Endothelial cell of umbilical vein (primary cell): ENCODE results near the gene SMIM30. TPM values are rescaled to one million over a fixed set of nuclear protein-coding genes. Genes with fewer than 3 reads are reported as not detected.

ENCODE experiments used
- polyA plus RNA-seq, 4 experiments: library from polyadenylated mRNA; depleted of rRNA in 3 of 4; stranded (reverse) in 3 of 4; unstranded in 1 of 4; fragments of >200 nt; gene quantifications; 2 replicates each; pipeline versions ENCODE4 v1.2.1 to v1.2.3, GENCODE V29; 2011 to 2012; ENCODE audit warnings: missing spikeins in 1 of 4
- total RNA-seq: library from RNA; stranded (reverse); gene quantifications from 2 replicates; pipeline ENCODE4 v1.2.3, GENCODE V29; 2021

Gene SMIM30
- total and polyA plus RNA-seq, 2 donors (not counting 3 experiments of a cell fraction or from before 2014, with no cell fraction given), result 26.3 to 39.1 TPM

Other genes starting within 250 kb of the SMIM30 start
- 0.48 and 0.64 TPM in 2 replicates for gene GPR85, start 31.7 kb downstream of the SMIM30 start, total RNA-seq
- 0.41 and 0.54 TPM in 2 replicates for gene GPR85, start 31.7 kb downstream of the SMIM30 start, polyA plus RNA-seq